Measurements from ENCODE around the gene MRC1. TPM values are rescaled to one million over a fixed set of nuclear protein-coding genes. Genes with fewer than 3 reads are reported as not detected.

MRC1 gene
- total RNA-seq, 1 donor from 2014 or later = 0.11 TPM

DNA sequence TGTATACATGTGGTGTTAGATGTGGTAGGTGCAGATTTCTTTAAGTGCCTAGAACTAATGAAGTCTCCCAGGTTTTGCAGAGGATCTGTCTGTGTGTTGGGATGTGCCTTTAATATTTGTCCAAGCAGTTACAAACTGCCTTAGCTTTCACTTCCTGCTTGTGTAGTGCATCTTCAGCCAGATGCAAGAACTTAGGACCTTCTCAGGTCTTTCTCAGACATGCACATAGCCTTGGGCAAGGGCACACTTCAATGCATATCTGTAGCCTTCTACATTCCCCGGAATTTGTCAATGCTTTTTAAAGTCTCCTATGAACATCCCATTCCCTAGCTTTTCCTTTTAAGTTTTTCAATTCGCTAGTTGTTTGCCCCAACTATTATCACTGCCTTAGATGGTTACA lies 95.4 kb downstream of the MRC1 start:
- ChIA-PET CTCF (no interaction called here), POLR2A (no interaction called here)
- Mint-ChIP-seq H3K9me3 (peaks cover 2% of the 10 kb centered on the region), H3K27ac (no peak overlapping the region), H3K27me3 (peaks cover 5% of the 10 kb centered on the region), H3K4me1 (no peaks in the 10 kb centered on the region), H3K36me3 (ENCODE audit: low read depth) (no peaks in the 10 kb centered on the region), H3K4me3 (no peak overlapping the region)
- DNase-seq (no peak), ATAC-seq (ENCODE audit: low read depth) (no peak)
- intact Hi-C loops (cut with micrococcal nuclease) = no loop called here
- TF ChIP-seq, protein P1, sequence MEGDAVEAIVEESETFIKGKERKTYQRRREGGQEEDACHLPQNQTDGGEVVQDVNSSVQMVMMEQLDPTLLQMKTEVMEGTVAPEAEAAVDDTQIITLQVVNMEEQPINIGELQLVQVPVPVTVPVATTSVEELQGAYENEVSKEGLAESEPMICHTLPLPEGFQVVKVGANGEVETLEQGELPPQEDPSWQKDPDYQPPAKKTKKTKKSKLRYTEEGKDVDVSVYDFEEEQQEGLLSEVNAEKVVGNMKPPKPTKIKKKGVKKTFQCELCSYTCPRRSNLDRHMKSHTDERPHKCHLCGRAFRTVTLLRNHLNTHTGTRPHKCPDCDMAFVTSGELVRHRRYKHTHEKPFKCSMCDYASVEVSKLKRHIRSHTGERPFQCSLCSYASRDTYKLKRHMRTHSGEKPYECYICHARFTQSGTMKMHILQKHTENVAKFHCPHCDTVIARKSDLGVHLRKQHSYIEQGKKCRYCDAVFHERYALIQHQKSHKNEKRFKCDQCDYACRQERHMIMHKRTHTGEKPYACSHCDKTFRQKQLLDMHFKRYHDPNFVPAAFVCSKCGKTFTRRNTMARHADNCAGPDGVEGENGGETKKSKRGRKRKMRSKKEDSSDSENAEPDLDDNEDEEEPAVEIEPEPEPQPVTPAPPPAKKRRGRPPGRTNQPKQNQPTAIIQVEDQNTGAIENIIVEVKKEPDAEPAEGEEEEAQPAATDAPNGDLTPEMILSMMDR (IDR thresholded peaks at IDR 0.05) = no peak

DNA sequence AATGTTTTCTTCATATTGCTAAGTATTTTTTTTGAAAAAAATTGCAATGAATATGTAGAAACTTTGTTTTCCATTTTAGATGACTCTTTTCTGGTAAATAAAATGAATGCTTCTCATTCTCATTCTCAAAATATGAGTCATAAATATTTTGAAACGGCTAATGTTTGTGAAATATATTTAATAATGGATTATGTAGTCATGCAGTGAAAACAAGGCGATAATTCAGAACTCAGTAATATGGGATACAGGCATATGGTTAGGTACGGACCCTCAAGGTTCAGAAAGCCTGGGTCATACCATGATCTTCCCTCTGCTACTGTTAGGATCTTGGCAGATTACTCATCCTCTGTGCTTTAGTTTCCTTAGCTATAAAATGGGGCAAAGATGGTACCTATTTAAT lies 96.3 kb downstream of the MRC1 start:
- no peaks in the 10 kb centered on the region for H3K36me3 Mint-ChIP-seq (ENCODE audit: low read depth)
- no peaks in the 10 kb centered on the region for H3K4me1 Mint-ChIP-seq
- peaks cover 7% of the 10 kb centered on the region for H3K27me3 Mint-ChIP-seq
- intact Hi-C loops (cut with micrococcal nuclease) = no loop called here
- DNase-seq (no peak), ATAC-seq (ENCODE audit: low read depth) (no peak)
- peaks cover 2% of the 10 kb centered on the region for H3K9me3 Mint-ChIP-seq
- TF ChIP-seq, protein P1 (IDR thresholded peaks at IDR 0.05) = no peak
- ChIA-PET CTCF (no interaction called here), POLR2A (no interaction called here)
- H3K4me3 Mint-ChIP-seq = no peak overlapping the region
- H3K27ac Mint-ChIP-seq = no peak overlapping the region

DNA sequence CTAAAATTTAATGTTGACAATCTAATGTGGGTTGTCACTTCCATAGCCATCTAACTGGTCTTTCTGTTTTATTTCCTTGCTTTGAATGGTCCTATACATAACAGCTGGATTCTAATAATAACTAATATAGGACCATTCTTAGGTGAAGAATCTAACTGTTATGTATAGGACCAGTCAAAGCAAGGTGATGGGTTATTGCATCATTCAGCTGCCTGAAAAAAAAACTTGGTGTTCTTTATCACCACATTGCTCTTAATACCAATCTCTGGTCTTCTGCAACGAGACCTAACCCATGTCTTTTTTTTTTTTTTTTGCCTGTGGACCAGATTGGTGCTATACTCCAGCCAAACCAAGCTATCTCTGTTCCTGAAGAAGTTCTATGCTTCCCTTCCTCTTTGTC lies 96.9 kb downstream of the MRC1 start:
- DNase-seq = no peak
- no peak for ATAC-seq (ENCODE audit: low read depth)
- peaks cover 7% of the 10 kb centered on the region for H3K27me3 Mint-ChIP-seq
- intact Hi-C loops (cut with micrococcal nuclease) = no loop called here
- H3K9me3 Mint-ChIP-seq = peaks cover 2% of the 10 kb centered on the region
- TF ChIP-seq, protein P1 (IDR thresholded peaks at IDR 0.05) = no peak
- H3K4me3 Mint-ChIP-seq = no peak overlapping the region
- ChIA-PET POLR2A (no interaction called here), CTCF (no interaction called here)
- H3K36me3 Mint-ChIP-seq (ENCODE audit: low read depth) = no peaks in the 10 kb centered on the region
- H3K4me1 Mint-ChIP-seq = no peaks in the 10 kb centered on the region
- H3K27ac Mint-ChIP-seq = no peak overlapping the region

DNA sequence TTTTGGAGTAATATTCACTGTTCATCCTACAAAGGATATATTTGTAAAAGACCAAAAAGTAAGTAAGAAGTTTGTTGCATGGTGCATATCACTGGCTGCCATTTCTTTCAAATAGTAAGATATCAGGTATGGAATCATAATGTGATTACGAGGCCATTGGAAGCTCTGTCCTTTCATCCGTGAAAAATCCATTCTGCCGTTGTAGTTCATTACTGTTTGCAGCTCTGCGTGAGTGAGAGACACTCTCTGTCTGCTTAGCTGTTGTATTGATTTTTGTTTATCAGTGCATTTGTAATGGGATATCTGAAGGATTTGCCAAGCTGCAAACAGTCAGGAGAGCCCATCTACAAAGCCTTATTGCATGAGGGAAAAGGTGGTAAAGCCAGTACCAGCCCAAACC lies 98.5 kb downstream of the MRC1 start:
- CTCF ChIA-PET = no interaction called here
- intact Hi-C loops (cut with micrococcal nuclease) = no loop called here
- no peaks in the 10 kb centered on the region for H3K4me1 Mint-ChIP-seq
- peaks cover 8% of the 10 kb centered on the region for H3K9me3 Mint-ChIP-seq
- no peak for DNase-seq
- H3K27me3 Mint-ChIP-seq = peaks cover 7% of the 10 kb centered on the region
- ATAC-seq (ENCODE audit: low read depth) = no peak
- H3K4me3 Mint-ChIP-seq = no peak overlapping the region
- H3K27ac Mint-ChIP-seq = no peak overlapping the region
- POLR2A ChIA-PET = no interaction called here
- TF ChIP-seq, protein P1 (IDR thresholded peaks at IDR 0.05) = no peak
- no peaks in the 10 kb centered on the region for H3K36me3 Mint-ChIP-seq (ENCODE audit: low read depth)

DNA sequence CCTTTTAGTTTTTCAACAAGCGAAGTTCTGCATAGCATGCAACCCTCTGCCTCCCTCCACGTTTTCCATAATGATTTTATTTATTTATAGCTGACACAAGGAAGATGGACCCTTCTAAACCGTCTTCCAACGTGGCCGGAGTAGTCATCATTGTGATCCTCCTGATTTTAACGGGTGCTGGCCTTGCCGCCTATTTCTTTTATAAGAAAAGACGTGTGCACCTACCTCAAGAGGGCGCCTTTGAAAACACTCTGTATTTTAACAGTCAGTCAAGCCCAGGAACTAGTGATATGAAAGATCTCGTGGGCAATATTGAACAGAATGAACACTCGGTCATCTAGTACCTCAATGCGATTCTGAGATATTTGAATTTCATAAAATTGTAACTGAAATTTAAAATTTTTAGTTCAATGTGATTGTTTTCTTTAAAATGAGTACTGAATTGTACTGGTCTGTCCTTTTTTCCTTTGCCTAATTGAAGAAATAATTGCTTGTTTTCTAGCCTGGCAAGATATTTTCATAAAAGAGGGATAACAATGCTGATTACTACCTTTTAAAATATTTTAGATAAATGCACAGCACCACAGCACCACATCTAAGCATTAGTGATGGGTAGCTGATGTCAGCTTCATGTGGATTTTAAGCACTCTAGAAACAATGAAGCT lies 101.1 kb downstream of the MRC1 start:
- DNase-seq (no peak), ATAC-seq (ENCODE audit: low read depth) (no peak)
- H3K27me3 Mint-ChIP-seq = peaks cover 7% of the 10 kb centered on the region
- ChIA-PET POLR2A (no interaction called here), CTCF (interaction anchor here (1.0 kb wide), 1 partner anchor 195 kb away, joined by 5 read pairs; no protein-coding TSS in a partner anchor)
- TF ChIP-seq, protein P1 (IDR thresholded peaks at IDR 0.05) = no peak
- peaks cover 6% of the 10 kb centered on the region for H3K9me3 Mint-ChIP-seq
- intact Hi-C loops (cut with micrococcal nuclease) = loop anchor here (1.0 kb wide), 4 partner anchors 194 to 402 kb away; no protein-coding TSS in a partner anchor
- H3K4me3 Mint-ChIP-seq = no peak overlapping the region
- no peak overlapping the region for H3K27ac Mint-ChIP-seq
- no peaks in the 10 kb centered on the region for H3K4me1 Mint-ChIP-seq
- H3K36me3 Mint-ChIP-seq (ENCODE audit: low read depth) = no peaks in the 10 kb centered on the region
